PC-9 (cell line): ENCODE results near the gene TRIM7.
"Not testable (repeated sequence)": the region's sequence is repeated elsewhere in the genome, so short reads cannot be mapped to it uniquely, and the experiment has no call there.

ENCODE experiments used
- EZH2 ChIP-seq: fragments of 200-600 bp; sonication (generic); IDR thresholded peaks from 2 replicates; pipeline ENCODE4 v1.8.0; 2017; ENCODE audit warnings: antibody characterized with exemption, low read depth
- TF ChIP-seq, protein P1 (sequence below): fragments of 200-600 bp; sonication (generic); conservative IDR thresholded peaks from 2 replicates; pipeline ENCODE4 v1.6.1; 2017; ENCODE audit warnings: mixed run types, antibody characterized with exemption, mild to moderate bottlenecking, moderate library complexity

DNA sequence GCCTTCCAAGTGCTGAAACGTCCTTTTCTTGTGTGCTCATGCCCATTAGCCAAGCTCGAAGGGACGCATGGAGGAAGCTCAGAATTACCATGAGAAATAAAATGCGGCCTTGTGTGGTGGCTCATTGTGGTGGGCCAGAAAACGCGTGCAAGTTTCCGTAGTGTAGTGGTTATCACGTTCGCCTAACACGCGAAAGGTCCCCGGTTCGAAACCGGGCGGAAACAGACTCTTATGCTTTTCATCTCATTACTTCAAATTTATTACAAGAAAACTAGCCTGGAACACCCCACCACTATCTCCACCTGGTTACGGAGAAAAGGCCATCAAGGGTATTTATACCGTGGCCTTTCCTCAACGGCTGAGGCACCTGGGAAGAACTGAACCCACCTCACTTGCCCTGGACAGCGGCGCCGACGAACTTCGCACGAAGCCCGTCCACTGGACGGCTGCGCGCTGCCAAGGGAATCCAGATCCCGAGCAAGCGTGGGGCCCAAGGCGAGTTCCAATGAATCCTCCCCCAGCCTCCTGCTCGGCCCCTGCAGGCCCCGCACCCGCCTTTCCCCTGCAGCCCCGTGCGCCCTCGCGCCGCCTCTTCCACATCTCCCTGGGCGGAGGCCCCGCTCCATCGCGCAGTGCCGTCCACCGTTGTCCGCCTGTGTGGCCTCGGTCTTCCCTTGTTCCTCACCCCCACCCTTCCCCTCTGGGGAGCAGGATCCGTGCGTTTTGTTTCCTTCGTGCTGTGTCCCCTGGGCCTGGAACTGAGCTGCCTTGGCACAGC, 35.3 kb downstream of the TRIM7 start:
- TF ChIP-seq, protein P1, sequence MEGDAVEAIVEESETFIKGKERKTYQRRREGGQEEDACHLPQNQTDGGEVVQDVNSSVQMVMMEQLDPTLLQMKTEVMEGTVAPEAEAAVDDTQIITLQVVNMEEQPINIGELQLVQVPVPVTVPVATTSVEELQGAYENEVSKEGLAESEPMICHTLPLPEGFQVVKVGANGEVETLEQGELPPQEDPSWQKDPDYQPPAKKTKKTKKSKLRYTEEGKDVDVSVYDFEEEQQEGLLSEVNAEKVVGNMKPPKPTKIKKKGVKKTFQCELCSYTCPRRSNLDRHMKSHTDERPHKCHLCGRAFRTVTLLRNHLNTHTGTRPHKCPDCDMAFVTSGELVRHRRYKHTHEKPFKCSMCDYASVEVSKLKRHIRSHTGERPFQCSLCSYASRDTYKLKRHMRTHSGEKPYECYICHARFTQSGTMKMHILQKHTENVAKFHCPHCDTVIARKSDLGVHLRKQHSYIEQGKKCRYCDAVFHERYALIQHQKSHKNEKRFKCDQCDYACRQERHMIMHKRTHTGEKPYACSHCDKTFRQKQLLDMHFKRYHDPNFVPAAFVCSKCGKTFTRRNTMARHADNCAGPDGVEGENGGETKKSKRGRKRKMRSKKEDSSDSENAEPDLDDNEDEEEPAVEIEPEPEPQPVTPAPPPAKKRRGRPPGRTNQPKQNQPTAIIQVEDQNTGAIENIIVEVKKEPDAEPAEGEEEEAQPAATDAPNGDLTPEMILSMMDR = not testable (repeated sequence)
- TF ChIP-seq EZH2 = not testable (repeated sequence)
